GM10266 (cell line): ENCODE data around the gene PDXP.

ENCODE experiments used
- DNase-seq: peaks from one replicate; pipeline ENCODE4 v3.0.0; 2012; ENCODE audit errors: extremely low spot score
- CTCF ChIP-seq: IDR thresholded peaks from 2 replicates; pipeline ENCODE4 v1.5.1; 2012; ENCODE audit warnings: mild to moderate bottlenecking, low read depth; ENCODE audit not compliant: control insufficient read depth, insufficient read depth; ENCODE audit errors: missing control alignments

The PDXP gene

GRCh38 chr22:37676736-37677492 is 18.4 kb downstream of the PDXP start:
- TF ChIP-seq CTCF = no peak
- peak; percentile 84 for DNase-seq

GRCh38 chr22:37677493-37677974 is 19.0 kb downstream of the PDXP start:
- DNase-seq = no peak
- TF ChIP-seq CTCF = no peak

GRCh38 chr22:37678372-37678771 is 19.8 kb downstream of the PDXP start:
- TF ChIP-seq CTCF = no peak
- DNase-seq = no peak

GRCh38 chr22:37679670-37680069 is 21.1 kb downstream of the PDXP start:
- DNase-seq = no peak
- TF ChIP-seq CTCF = no peak

GRCh38 chr22:37680191-37680851 is 21.8 kb downstream of the PDXP start:
- DNase-seq = no peak
- no peak for TF ChIP-seq CTCF

- TF ChIP-seq CTCF = no peak
- no peak for DNase-seq
Observed at GRCh38 chr22:37681001-37681424, 22.5 kb downstream of the PDXP start.

GRCh38 chr22:37681556-37682049 is 23.1 kb downstream of the PDXP start:
- peak; percentile 94 for TF ChIP-seq CTCF
- DNase-seq = peak; percentile 81
